ENCODE data around the gene PRH2. TPM values are rescaled to one million over a fixed set of nuclear protein-coding genes. Genes with fewer than 3 reads are reported as not detected.

Gene PRH2
- total RNA-seq, 1 experiment from 2014 or later, result not detected

DNA sequence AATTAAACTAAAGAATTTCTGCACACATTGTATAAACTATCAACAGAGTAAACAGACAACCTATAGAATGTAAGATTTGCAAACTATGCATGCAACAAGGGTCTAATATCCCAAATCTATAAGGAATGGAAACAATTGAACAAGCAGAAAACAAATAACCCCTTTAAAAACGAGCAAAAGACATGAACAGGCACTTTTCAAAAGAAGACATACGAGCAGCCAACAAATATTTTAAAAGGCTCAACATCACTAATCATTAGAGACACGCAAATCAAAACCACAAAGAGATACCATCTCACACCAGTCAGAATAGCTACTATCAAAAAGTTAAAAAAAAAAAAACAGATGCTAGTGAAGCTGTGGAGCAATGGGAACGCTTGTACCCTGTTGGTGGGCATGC, 24.4 kb upstream of the PRH2 start:
- Mint-ChIP-seq H3K4me3 (ENCODE audit: low read depth, unreplicated experiment) (no peak overlapping the region), H3K9me3 (ENCODE audit: low read depth, unreplicated experiment) (peaks cover 3% of the 10 kb centered on the region), H3K4me1 (ENCODE audit: low read depth, unreplicated experiment) (no peaks in the 10 kb centered on the region), H3K27me3 (ENCODE audit: unreplicated experiment) (no peaks in the 10 kb centered on the region), H3K27ac (ENCODE audit: unreplicated experiment) (no peak overlapping the region), H3K36me3 (ENCODE audit: insufficient read depth, unreplicated experiment) (no peaks in the 10 kb centered on the region)
- no TSS peak for BruUV-seq (replicated peaks)
- no peak for DNase-seq
- TF ChIP-seq, protein P1, sequence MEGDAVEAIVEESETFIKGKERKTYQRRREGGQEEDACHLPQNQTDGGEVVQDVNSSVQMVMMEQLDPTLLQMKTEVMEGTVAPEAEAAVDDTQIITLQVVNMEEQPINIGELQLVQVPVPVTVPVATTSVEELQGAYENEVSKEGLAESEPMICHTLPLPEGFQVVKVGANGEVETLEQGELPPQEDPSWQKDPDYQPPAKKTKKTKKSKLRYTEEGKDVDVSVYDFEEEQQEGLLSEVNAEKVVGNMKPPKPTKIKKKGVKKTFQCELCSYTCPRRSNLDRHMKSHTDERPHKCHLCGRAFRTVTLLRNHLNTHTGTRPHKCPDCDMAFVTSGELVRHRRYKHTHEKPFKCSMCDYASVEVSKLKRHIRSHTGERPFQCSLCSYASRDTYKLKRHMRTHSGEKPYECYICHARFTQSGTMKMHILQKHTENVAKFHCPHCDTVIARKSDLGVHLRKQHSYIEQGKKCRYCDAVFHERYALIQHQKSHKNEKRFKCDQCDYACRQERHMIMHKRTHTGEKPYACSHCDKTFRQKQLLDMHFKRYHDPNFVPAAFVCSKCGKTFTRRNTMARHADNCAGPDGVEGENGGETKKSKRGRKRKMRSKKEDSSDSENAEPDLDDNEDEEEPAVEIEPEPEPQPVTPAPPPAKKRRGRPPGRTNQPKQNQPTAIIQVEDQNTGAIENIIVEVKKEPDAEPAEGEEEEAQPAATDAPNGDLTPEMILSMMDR (IDR thresholded peaks at IDR 0.05; ENCODE audit: unreplicated experiment), result no peak
- CTCF ChIA-PET, result interaction anchor here (0.6 kb wide), 1 partner anchor 180 kb away, joined by 3 read pairs; no protein-coding TSS in a partner anchor
- intact Hi-C loops (cut with micrococcal nuclease; ENCODE audit: unreplicated experiment), result no loop called here

DNA sequence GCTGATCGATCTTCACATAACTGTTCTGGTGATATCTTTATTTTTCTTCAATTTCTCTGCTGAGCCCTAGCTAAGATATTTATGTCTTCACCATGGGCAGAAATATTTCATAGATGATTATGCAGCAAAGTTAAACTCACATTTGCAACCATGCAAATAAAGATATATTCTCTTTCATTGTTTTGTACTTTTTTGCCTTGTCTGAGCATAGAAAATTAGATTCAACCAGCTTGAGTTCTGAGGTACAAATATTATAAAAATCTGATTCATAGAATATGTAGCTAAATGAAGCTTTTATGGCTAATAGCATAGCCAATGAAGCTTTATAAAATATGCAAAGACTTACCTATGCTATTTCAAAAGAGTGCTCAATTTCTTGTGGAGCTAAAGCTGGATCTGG, 19.6 kb upstream of the PRH2 start, which contains the start of gene TAS2R13:
Gene TAS2R13, minus strand, starts transcription at position 101 of the 400 bp plus-strand sequence. CDS start 264 bp downstream, outside the sequence.
- DNase-seq, result no peak
- Mint-ChIP-seq H3K9me3 (ENCODE audit: low read depth, unreplicated experiment) (peaks cover 3% of the 10 kb centered on the region), H3K4me1 (ENCODE audit: low read depth, unreplicated experiment) (no peaks in the 10 kb centered on the region), H3K27ac (ENCODE audit: unreplicated experiment) (no peak within 1 kb of the TSS), H3K36me3 (ENCODE audit: insufficient read depth, unreplicated experiment) (no peaks in the 10 kb centered on the region), H3K27me3 (ENCODE audit: unreplicated experiment) (no peaks in the 10 kb centered on the region), H3K4me3 (ENCODE audit: low read depth, unreplicated experiment) (no peak within 1 kb of the TSS)
- CTCF ChIA-PET, result no interaction called here
- BruUV-seq (replicated peaks), result no TSS peak
- TF ChIP-seq, protein P1 (IDR thresholded peaks at IDR 0.05; ENCODE audit: unreplicated experiment), result no peak
- intact Hi-C loops (cut with micrococcal nuclease; ENCODE audit: unreplicated experiment), result no loop called here

DNA sequence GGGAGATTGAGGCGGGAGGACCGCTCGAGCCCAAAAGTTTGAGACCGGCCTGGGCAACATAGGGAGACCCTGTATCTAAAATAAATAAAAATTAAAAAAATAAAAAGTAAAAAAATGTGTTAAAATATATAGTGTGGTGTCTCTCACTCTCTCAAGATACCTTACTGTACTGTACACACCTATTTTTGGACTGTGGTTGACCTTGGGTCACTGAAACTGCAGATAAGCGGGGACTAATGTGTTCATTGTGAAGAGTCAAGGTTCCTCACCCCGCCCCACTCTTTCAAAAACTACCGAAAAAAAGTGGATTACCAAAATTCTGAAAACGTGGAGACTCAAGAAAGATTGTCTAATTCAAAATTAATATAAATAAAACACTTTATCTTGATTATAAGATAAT, 18.7 kb upstream of the PRH2 start:
- Mint-ChIP-seq H3K4me3 (ENCODE audit: low read depth, unreplicated experiment) (no peak overlapping the region), H3K4me1 (ENCODE audit: low read depth, unreplicated experiment) (no peaks in the 10 kb centered on the region), H3K9me3 (ENCODE audit: low read depth, unreplicated experiment) (no peaks in the 10 kb centered on the region), H3K36me3 (ENCODE audit: insufficient read depth, unreplicated experiment) (no peaks in the 10 kb centered on the region), H3K27me3 (ENCODE audit: unreplicated experiment) (no peaks in the 10 kb centered on the region), H3K27ac (ENCODE audit: unreplicated experiment) (no peak overlapping the region)
- no peak for DNase-seq
- intact Hi-C loops (cut with micrococcal nuclease; ENCODE audit: unreplicated experiment), result no loop called here
- TF ChIP-seq, protein P1 (IDR thresholded peaks at IDR 0.05; ENCODE audit: unreplicated experiment), result no peak
- CTCF ChIA-PET, result no interaction called here
- no TSS peak for BruUV-seq (replicated peaks)

DNA sequence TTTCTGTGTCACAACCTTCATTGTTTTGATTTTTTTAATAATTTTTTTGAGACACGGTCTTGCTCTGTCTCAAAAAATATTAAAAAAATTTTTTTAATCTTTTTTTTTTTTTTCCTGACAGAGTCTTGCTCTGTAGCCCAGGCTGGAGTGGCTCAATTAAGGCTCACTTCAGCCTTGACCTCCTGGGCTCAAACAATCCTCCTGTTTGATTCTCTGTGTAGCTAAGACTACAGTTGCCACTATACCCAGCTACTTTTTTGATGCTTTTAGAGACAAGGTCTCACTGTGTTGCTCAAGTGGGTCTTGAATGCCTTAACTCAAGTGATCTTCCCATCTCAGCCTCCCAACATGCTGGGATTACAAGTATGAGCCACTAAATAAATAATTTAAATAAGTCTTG, 9.2 kb upstream of the PRH2 start:
- TF ChIP-seq, protein P1 (IDR thresholded peaks at IDR 0.05; ENCODE audit: unreplicated experiment), result no peak
- DNase-seq, result no peak
- CTCF ChIA-PET, result interaction anchor here (0.7 kb wide), 1 partner anchor 47 kb away, joined by 4 read pairs; no protein-coding TSS in a partner anchor
- H3K4me3 Mint-ChIP-seq (ENCODE audit: low read depth, unreplicated experiment), result no peak overlapping the region
- no peaks in the 10 kb centered on the region for H3K27me3 Mint-ChIP-seq (ENCODE audit: unreplicated experiment)
- no peak overlapping the region for H3K27ac Mint-ChIP-seq (ENCODE audit: unreplicated experiment)
- H3K36me3 Mint-ChIP-seq (ENCODE audit: insufficient read depth, unreplicated experiment), result no peaks in the 10 kb centered on the region
- BruUV-seq (replicated peaks), result no TSS peak
- H3K9me3 Mint-ChIP-seq (ENCODE audit: low read depth, unreplicated experiment), result no peaks in the 10 kb centered on the region
- no peaks in the 10 kb centered on the region for H3K4me1 Mint-ChIP-seq (ENCODE audit: low read depth, unreplicated experiment)
- intact Hi-C loops (cut with micrococcal nuclease; ENCODE audit: unreplicated experiment), result no loop called here

Measured in Calu3 (cell line).